ENCODE results near the gene GOLGA6L2. TPM values are rescaled to one million over a fixed set of nuclear protein-coding genes. Genes with fewer than 3 reads are reported as not detected.
"Not testable (repeated sequence)": the region's sequence is repeated elsewhere in the genome, so short reads cannot be mapped to it uniquely, and the experiment has no call there.

Gene GOLGA6L2
- total and polyA plus RNA-seq, 12 donors, result 0.16 to 0.24 TPM; not detected in 10

DNA sequence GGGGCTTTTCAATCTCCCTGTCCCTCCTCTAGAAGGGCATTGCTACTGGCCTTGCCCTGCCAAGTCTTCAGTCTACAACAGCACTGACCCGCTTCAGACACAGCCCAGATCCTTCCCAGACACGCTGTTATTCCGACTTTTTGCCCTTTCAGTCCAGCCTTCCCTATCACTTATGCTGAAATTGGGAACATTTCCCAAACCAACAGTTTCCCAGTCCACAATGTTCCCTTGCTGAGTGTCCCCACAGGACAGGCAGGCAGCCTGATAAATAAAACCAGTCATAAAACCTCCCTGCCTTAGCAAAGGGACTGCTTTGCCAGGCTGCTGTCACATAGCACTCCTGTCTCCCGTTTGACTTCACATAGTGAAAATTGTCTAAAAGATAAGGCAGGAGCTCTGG, 43.5 kb downstream of the GOLGA6L2 start:
- intact Hi-C loops (cut with DNase I), result loop anchor here in 1 of 2 donors (10.0 kb wide), 1 partner anchor 61 kb away; no protein-coding TSS in a partner anchor
- peak overlapping the region in 3 of 5 donors; percentile 2 to 22 (median 4) for H3K27ac ChIP-seq

GRCh38 chr15:23402544-23402943, 44.5 kb downstream of the GOLGA6L2 start:
- H3K27ac ChIP-seq, result no peak overlapping the region
- DNase-seq, result no peak
- intact Hi-C loops (cut with DNase I), result loop anchor here in 1 of 2 donors (10.0 kb wide), 1 partner anchor 62 kb away; no protein-coding TSS in a partner anchor

More for the DNA sequence above, 43.5 kb downstream of the GOLGA6L2 start:
- no peak for TF ChIP-seq POLR2A (IDR thresholded peaks at IDR 0.05)
- TF ChIP-seq, protein P1, sequence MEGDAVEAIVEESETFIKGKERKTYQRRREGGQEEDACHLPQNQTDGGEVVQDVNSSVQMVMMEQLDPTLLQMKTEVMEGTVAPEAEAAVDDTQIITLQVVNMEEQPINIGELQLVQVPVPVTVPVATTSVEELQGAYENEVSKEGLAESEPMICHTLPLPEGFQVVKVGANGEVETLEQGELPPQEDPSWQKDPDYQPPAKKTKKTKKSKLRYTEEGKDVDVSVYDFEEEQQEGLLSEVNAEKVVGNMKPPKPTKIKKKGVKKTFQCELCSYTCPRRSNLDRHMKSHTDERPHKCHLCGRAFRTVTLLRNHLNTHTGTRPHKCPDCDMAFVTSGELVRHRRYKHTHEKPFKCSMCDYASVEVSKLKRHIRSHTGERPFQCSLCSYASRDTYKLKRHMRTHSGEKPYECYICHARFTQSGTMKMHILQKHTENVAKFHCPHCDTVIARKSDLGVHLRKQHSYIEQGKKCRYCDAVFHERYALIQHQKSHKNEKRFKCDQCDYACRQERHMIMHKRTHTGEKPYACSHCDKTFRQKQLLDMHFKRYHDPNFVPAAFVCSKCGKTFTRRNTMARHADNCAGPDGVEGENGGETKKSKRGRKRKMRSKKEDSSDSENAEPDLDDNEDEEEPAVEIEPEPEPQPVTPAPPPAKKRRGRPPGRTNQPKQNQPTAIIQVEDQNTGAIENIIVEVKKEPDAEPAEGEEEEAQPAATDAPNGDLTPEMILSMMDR (IDR thresholded peaks at IDR 0.05), result no peak
- H3K36me3 ChIP-seq (replicated peaks in 1 of 2), result no peaks in the 10 kb centered on the region
- DNase-seq, result peak in 5 of 7 donors; percentile 35 to 75 (median 50)
- no peak overlapping the region for H3K4me3 ChIP-seq
- no peaks in the 10 kb centered on the region for H3K9me3 ChIP-seq (replicated peaks in 1 of 3)
- H3K27me3 ChIP-seq, result no peaks in the 10 kb centered on the region
- WGBS, 4 donors, result 40 to 57% (median 50%) methylated on average over 4 of the region's 4 CpGs
- no peaks in the 10 kb centered on the region for H3K4me1 ChIP-seq (replicated peaks in 1 of 2)

GRCh38 chr15:23402140-23402539, 44.9 kb downstream of the GOLGA6L2 start:
- no peaks in the 10 kb centered on the region for H3K36me3 ChIP-seq (replicated peaks in 1 of 2)
- TF ChIP-seq, protein P1 (IDR thresholded peaks at IDR 0.05), result no peak
- TF ChIP-seq POLR2A (IDR thresholded peaks at IDR 0.05), result no peak
- 76 to 86% (median 80%) methylated on average over 2 of the region's 2 CpGs for WGBS, 4 donors
- H3K4me1 ChIP-seq (replicated peaks in 1 of 2), result no peaks in the 10 kb centered on the region
- no peaks in the 10 kb centered on the region for H3K27me3 ChIP-seq
- no peaks in the 10 kb centered on the region for H3K9me3 ChIP-seq (replicated peaks in 1 of 3)
- no peak overlapping the region for H3K4me3 ChIP-seq
- no peak overlapping the region for H3K27ac ChIP-seq
- intact Hi-C loops (cut with DNase I), result loop anchor here in 1 of 2 donors (10.0 kb wide), 1 partner anchor 63 kb away; no protein-coding TSS in a partner anchor
- DNase-seq, result no peak

More at GRCh38 chr15:23402544-23402943, 44.5 kb downstream of the GOLGA6L2 start:
- no peaks in the 10 kb centered on the region for H3K27me3 ChIP-seq
- no peaks in the 10 kb centered on the region for H3K36me3 ChIP-seq (replicated peaks in 1 of 2)
- TF ChIP-seq, protein P1 (IDR thresholded peaks at IDR 0.05), result no peak
- TF ChIP-seq POLR2A (IDR thresholded peaks at IDR 0.05), result no peak
- H3K4me3 ChIP-seq, result no peak overlapping the region
- 68 to 90% (median 85%) methylated on average over 1 to 5 of the region's 5 CpGs for WGBS, 4 donors
- H3K4me1 ChIP-seq (replicated peaks in 1 of 2), result no peaks in the 10 kb centered on the region
- H3K9me3 ChIP-seq (replicated peaks in 1 of 3), result no peaks in the 10 kb centered on the region

GRCh38 chr15:23401627-23402026, 45.4 kb downstream of the GOLGA6L2 start:
- Histone ChIP-seq H3K27ac (no peak overlapping the region), H3K27me3 (no peaks in the 10 kb centered on the region), H3K4me3 (no peak overlapping the region), H3K9me3 (replicated peaks in 1 of 3) (no peaks in the 10 kb centered on the region), H3K4me1 (replicated peaks in 1 of 2) (no peaks in the 10 kb centered on the region), H3K36me3 (replicated peaks in 1 of 2) (no peaks in the 10 kb centered on the region)
- intact Hi-C loops (cut with DNase I), result loop anchor here in 1 of 2 donors (10.0 kb wide), 1 partner anchor 63 kb away; no protein-coding TSS in a partner anchor
- 78 to 85% (median 82%) methylated on average over 8 of the region's 8 CpGs for WGBS, 4 donors
- TF ChIP-seq, protein P1 (IDR thresholded peaks at IDR 0.05), result no peak
- no peak for TF ChIP-seq POLR2A (IDR thresholded peaks at IDR 0.05)
- DNase-seq, result no peak

DNA sequence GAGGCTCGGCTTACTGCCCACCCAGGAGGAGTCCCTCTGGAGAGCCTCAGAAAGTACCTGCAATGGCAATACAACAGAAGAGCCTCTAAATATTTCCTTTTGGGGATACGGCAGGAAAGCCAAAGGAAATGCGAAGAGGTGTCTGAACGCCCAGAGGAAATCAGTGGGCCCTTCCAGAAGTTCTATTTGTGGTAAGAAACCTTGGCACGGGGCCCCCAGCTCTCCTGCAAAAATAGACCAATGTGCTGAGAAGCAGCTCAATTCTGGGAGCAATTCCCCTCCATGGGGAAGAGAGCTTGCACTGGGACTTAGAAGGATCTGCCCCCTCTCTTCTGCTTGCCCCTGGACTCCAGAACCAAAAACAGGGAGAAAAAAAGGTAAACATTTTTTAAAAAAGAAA, 47.8 kb downstream of the GOLGA6L2 start:
- H3K4me3 ChIP-seq; H3K4me1 ChIP-seq (replicated peaks in 1 of 2); H3K9me3 ChIP-seq (replicated peaks in 1 of 3); H3K27me3 ChIP-seq; DNase-seq; H3K36me3 ChIP-seq (replicated peaks in 1 of 2); H3K27ac ChIP-seq; intact Hi-C loops (cut with DNase I): not testable (repeated sequence)
- 50 to 79% (median 74%) methylated on average over 4 to 5 of the region's 5 CpGs for WGBS, 4 donors

- H3K4me1 ChIP-seq (replicated peaks in 1 of 2); H3K36me3 ChIP-seq (replicated peaks in 1 of 2); H3K27ac ChIP-seq; DNase-seq; intact Hi-C loops (cut with DNase I); H3K4me3 ChIP-seq; H3K9me3 ChIP-seq (replicated peaks in 1 of 3); H3K27me3 ChIP-seq: not testable (repeated sequence)
- 83 to 94% (median 89%) methylated on average over 4 of the region's 4 CpGs for WGBS, 4 donors
Observed at GRCh38 chr15:23398357-23398756, 48.7 kb downstream of the GOLGA6L2 start.
